Smooth muscle cell (in vitro differentiated cells): ENCODE measurements around the gene SAXO1. TPM values are rescaled to one million over a fixed set of nuclear protein-coding genes. Genes with fewer than 3 reads are reported as not detected.

Source experiments
- DNase-seq: peaks from one replicate; lab custom pipeline; 2025; ENCODE audit not compliant: unreplicated experiment; lab: John Stamatoyannopoulos, UW
- H2AFZ ChIP-seq: fragments of 200-600 bp; sonication (generic); 2 replicates; pipeline ENCODE4 v1.6.0; 2016; ENCODE audit warnings: antibody characterized with exemption, low read depth, mild to moderate bottlenecking
- H3F3A ChIP-seq: fragments of 200-600 bp; sonication (generic); 2 replicates; pipeline ENCODE4 v1.6.0; 2017; ENCODE audit warnings: antibody characterized with exemption, low read depth
- H3K27ac ChIP-seq: fragments of 200-600 bp; sonication (generic); 2 replicates; pipeline ENCODE4 v1.5.1; 2016; ENCODE audit warnings: low read depth, mild to moderate bottlenecking
- H3K27me3 ChIP-seq: fragments of 200-600 bp; sonication (generic); 2 replicates; pipeline ENCODE4 v1.6.1; 2016; ENCODE audit warnings: low read depth, mild to moderate bottlenecking
- H3K36me3 ChIP-seq: fragments of 200-600 bp; sonication (generic); 2 replicates; pipeline ENCODE4 v1.5.1; 2016; ENCODE audit warnings: low read depth
- H3K4me1 ChIP-seq: fragments of 200-600 bp; sonication (generic); 2 replicates; pipeline ENCODE4 v1.5.1; 2016; ENCODE audit warnings: low read depth
- H3K4me2 ChIP-seq: fragments of 200-600 bp; sonication (generic); 2 replicates; pipeline ENCODE4 v1.6.0; 2016; ENCODE audit warnings: mild to moderate bottlenecking
- H3K4me3 ChIP-seq: fragments of 200-600 bp; sonication (generic); 2 replicates; pipeline ENCODE4 v1.5.1; 2016; ENCODE audit warnings: mild to moderate bottlenecking
- H3K79me2 ChIP-seq: fragments of 200-600 bp; sonication (generic); 2 replicates; pipeline ENCODE4 v1.6.0; 2016; ENCODE audit warnings: low read depth, mild to moderate bottlenecking
- H3K9ac ChIP-seq: fragments of 200-600 bp; sonication (generic); 2 replicates; pipeline ENCODE4 v1.6.0; 2016; ENCODE audit warnings: low read depth
- H3K9me3 ChIP-seq: fragments of 200-600 bp; sonication (generic); replicated peaks from 2 replicates; pipeline ENCODE4 v1.5.1; 2016; ENCODE audit warnings: low read depth
- H4K20me1 ChIP-seq: fragments of 200-600 bp; sonication (generic); 2 replicates; pipeline ENCODE4 v1.6.0; 2016; ENCODE audit warnings: low read depth
- WGBS: methylation state at CpG from one replicate; pipeline ENCODE4 v1.1.7; 2016; ENCODE audit warnings: low lambda C conversion rate; 5-methylcytosine and 5-hydroxymethylcytosine counted together
- polyA plus RNA-seq: library from polyadenylated mRNA; unstranded; fragments of >200 nt; fragmentation: Nextera tagmentation; extraction: Ambion mirVana; gene quantifications from 2 replicates; pipeline ENCODE4 v1.2.1, GENCODE V29; 2016
- total RNA-seq: library from RNA; depleted of rRNA; stranded (reverse); fragments of >200 nt; gene quantifications from 2 replicates; pipeline ENCODE4 v1.2.3, GENCODE V29; 2014
- TF ChIP-seq, protein P1 (sequence below): fragments of 200-600 bp; sonication (generic); IDR thresholded peaks from 2 replicates; pipeline ENCODE4 v1.5.1; 2017; ENCODE audit warnings: borderline replicate concordance, mild to moderate bottlenecking, antibody characterized with exemption; ENCODE audit not compliant: insufficient read depth, poor library complexity, severe bottlenecking

SAXO1 gene
- total and polyA plus RNA-seq, 2 experiments from 2014 or later: 0.08 TPM; not detected in 1

DNA sequence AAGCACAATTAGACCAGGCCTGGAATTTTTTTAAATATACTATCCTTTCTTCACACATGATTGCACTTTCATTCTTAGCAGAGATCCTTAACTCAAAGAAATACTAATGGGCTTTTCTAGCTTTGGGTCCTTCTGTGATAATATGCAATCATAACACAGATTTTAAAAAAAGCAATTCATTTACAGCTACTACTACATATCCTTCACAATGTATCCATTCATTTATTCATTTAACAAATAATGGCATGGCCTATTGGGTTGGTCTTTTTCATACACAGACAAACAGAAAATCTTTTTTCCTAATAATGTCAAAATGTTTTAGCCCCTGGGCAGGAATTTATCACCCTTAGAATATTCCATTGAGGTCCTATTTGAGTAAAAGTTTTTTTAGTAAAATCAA, 47.0 kb downstream of the SAXO1 start:
- TF ChIP-seq, protein P1, sequence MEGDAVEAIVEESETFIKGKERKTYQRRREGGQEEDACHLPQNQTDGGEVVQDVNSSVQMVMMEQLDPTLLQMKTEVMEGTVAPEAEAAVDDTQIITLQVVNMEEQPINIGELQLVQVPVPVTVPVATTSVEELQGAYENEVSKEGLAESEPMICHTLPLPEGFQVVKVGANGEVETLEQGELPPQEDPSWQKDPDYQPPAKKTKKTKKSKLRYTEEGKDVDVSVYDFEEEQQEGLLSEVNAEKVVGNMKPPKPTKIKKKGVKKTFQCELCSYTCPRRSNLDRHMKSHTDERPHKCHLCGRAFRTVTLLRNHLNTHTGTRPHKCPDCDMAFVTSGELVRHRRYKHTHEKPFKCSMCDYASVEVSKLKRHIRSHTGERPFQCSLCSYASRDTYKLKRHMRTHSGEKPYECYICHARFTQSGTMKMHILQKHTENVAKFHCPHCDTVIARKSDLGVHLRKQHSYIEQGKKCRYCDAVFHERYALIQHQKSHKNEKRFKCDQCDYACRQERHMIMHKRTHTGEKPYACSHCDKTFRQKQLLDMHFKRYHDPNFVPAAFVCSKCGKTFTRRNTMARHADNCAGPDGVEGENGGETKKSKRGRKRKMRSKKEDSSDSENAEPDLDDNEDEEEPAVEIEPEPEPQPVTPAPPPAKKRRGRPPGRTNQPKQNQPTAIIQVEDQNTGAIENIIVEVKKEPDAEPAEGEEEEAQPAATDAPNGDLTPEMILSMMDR: no peak
- Histone ChIP-seq H4K20me1 (no peaks in the 10 kb centered on the region), H2AFZ (no peak overlapping the region), H3K4me1 (no peaks in the 10 kb centered on the region), H3K27me3 (no peaks in the 10 kb centered on the region), H3K9ac (no peak overlapping the region), H3K4me2 (no peak overlapping the region), H3K27ac (no peak overlapping the region), H3F3A (no peaks in the 10 kb centered on the region), H3K9me3 (peaks cover 6% of the 10 kb centered on the region), H3K4me3 (no peak overlapping the region), H3K79me2 (no peaks in the 10 kb centered on the region), H3K36me3 (no peaks in the 10 kb centered on the region)
- no peak for DNase-seq

DNA sequence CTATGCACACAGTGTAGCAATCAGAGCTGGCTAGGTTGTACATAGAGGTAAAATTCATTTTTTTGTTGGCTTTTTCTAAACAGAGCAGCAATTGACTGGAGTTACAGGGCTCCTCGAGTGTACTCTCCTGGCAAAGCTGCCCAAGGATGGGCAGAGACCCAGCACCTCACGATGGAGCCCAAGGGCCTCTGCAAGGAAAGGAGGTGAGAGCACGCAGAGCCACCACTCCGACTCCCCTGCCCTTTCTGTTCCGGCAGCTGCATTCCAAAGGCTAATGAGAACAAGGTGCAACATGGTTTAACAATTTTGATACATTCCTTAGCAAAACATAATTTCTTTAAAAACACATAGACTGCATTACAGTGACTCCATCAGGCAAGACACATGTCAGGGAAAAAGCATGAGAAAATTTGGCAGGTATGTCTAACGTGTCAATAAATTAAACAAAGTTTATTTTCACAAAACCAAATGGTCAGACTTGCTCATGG, 47.5 kb downstream of the SAXO1 start:
- Histone ChIP-seq H3K79me2 (no peaks in the 10 kb centered on the region), H4K20me1 (no peaks in the 10 kb centered on the region), H3K4me1 (no peaks in the 10 kb centered on the region), H3K36me3 (no peaks in the 10 kb centered on the region), H3K9me3 (peaks cover 6% of the 10 kb centered on the region), H3K27me3 (no peaks in the 10 kb centered on the region), H3K27ac (no peak overlapping the region), H3F3A (no peaks in the 10 kb centered on the region), H2AFZ (no peak overlapping the region), H3K9ac (no peak overlapping the region), H3K4me2 (no peak overlapping the region), H3K4me3 (no peak overlapping the region)
- TF ChIP-seq, protein P1: no peak
- DNase-seq: no peak
- WGBS: 96% methylated on average over 6 of the region's 6 CpGs

DNA sequence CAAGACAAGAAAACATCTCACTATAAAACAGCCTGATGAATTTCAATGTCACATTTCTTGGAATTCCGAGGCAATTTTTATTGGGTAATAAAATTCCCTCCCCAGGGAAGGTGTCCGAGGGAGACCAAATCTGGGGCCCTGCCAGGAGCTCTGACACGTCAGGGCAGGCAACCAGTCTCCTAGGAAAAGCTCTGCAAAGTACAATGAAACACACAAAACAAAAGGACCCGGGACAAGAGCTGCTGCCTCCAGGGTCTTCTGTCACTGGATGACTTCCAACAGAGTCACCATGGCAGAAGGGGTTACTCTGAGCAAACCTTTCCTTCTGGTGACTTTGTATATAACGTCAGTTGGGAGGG, 50.8 kb downstream of the SAXO1 start:
- 81% methylated on average over 5 of the region's 5 CpGs for WGBS

More for the DNA sequence above, 50.8 kb downstream of the SAXO1 start:
- peaks cover 7% of the 10 kb centered on the region for H3F3A ChIP-seq
- DNase-seq: no peak
- no peak overlapping the region for H3K9ac ChIP-seq
- no peak overlapping the region for H2AFZ ChIP-seq
- H3K4me2 ChIP-seq: no peak overlapping the region
- H3K79me2 ChIP-seq: no peaks in the 10 kb centered on the region
- H3K36me3 ChIP-seq: no peaks in the 10 kb centered on the region
- no peaks in the 10 kb centered on the region for H4K20me1 ChIP-seq
- H3K4me3 ChIP-seq: no peak overlapping the region
- no peak overlapping the region for H3K27ac ChIP-seq
- H3K27me3 ChIP-seq: no peaks in the 10 kb centered on the region
- TF ChIP-seq, protein P1: no peak
- H3K9me3 ChIP-seq: peaks cover 6% of the 10 kb centered on the region
- H3K4me1 ChIP-seq: no peaks in the 10 kb centered on the region
